ENCODE data around the gene DGKI. TPM values are rescaled to one million over a fixed set of nuclear protein-coding genes. Genes with fewer than 3 reads are reported as not detected.

DGKI gene
- total RNA-seq, 2 experiments from 2014 or later: 0.46 TPM; not detected in 1

GRCh38 chr7:137619181-137619580 is 227.6 kb downstream of the DGKI start:
- ChIA-PET CTCF (ENCODE audit: unreplicated experiment) (no interaction called here), POLR2A (no interaction called here)
- Histone ChIP-seq H4K20me1 (ENCODE audit: insufficient read depth, low read length) (no peaks in the 10 kb centered on the region), H3K4me2 (ENCODE audit: low read length) (no peak overlapping the region), H3K79me2 (ENCODE audit: insufficient read depth, low read depth, low read length) (no peaks in the 10 kb centered on the region), H3K4me3 (ENCODE audit: low read depth, low read length, poor library complexity, severe bottlenecking) (no peak overlapping the region), H3K9me3 (ENCODE audit: low read length) (no peaks in the 10 kb centered on the region), H3K36me3 (ENCODE audit: insufficient read depth, low read length) (no peaks in the 10 kb centered on the region), H3K27ac (ENCODE audit: low read depth, low read length, poor library complexity, severe bottlenecking) (no peak overlapping the region), H3K4me1 (ENCODE audit: insufficient read depth, low read length, poor library complexity, severe bottlenecking) (no peaks in the 10 kb centered on the region), H2AFZ (ENCODE audit: low read length) (no peak overlapping the region), H3K9me2 (ENCODE audit: insufficient read depth, low read length) (no peaks in the 10 kb centered on the region)
- intact Hi-C loops (cut with micrococcal nuclease; ENCODE audit: unreplicated experiment): no loop called here
- no peak for DNase-seq (ENCODE audit: low spot score)
- no TSS peak for BruUV-seq (replicated peaks)
- TF ChIP-seq CTCF (conservative IDR thresholded peaks at IDR 0.05; ENCODE audit: low read length) (no peak), EZH2phosphoT487 (IDR thresholded peaks at IDR 0.05; ENCODE audit: borderline replicate concordance, low read depth, low read length) (no peak)

GRCh38 chr7:137618748-137619147 is 228.0 kb downstream of the DGKI start:
- DNase-seq (ENCODE audit: low spot score): no peak
- POLR2A ChIA-PET: no interaction called here
- Histone ChIP-seq H3K4me3 (ENCODE audit: low read depth, low read length, poor library complexity, severe bottlenecking) (no peak overlapping the region), H3K9me3 (ENCODE audit: low read length) (no peaks in the 10 kb centered on the region), H2AFZ (ENCODE audit: low read length) (no peak overlapping the region), H3K9me2 (ENCODE audit: insufficient read depth, low read length) (no peaks in the 10 kb centered on the region), H3K4me1 (ENCODE audit: insufficient read depth, low read length, poor library complexity, severe bottlenecking) (no peaks in the 10 kb centered on the region), H3K4me2 (ENCODE audit: low read length) (no peak overlapping the region), H3K79me2 (ENCODE audit: insufficient read depth, low read depth, low read length) (no peaks in the 10 kb centered on the region), H3K36me3 (ENCODE audit: insufficient read depth, low read length) (no peaks in the 10 kb centered on the region), H3K27ac (ENCODE audit: low read depth, low read length, poor library complexity, severe bottlenecking) (no peak overlapping the region), H4K20me1 (ENCODE audit: insufficient read depth, low read length) (no peaks in the 10 kb centered on the region)
- CTCF ChIA-PET (ENCODE audit: unreplicated experiment): no interaction called here
- no peak for TF ChIP-seq EZH2phosphoT487 (IDR thresholded peaks at IDR 0.05; ENCODE audit: borderline replicate concordance, low read depth, low read length)
- no peak for TF ChIP-seq CTCF (conservative IDR thresholded peaks at IDR 0.05; ENCODE audit: low read length)
- no TSS peak for BruUV-seq (replicated peaks)
- intact Hi-C loops (cut with micrococcal nuclease; ENCODE audit: unreplicated experiment): no loop called here

GRCh38 chr7:137613006-137613525 is 233.7 kb downstream of the DGKI start:
- Histone ChIP-seq H2AFZ (ENCODE audit: low read length) (no peak overlapping the region), H3K9me3 (ENCODE audit: low read length) (no peaks in the 10 kb centered on the region), H4K20me1 (ENCODE audit: insufficient read depth, low read length) (no peaks in the 10 kb centered on the region), H3K4me2 (ENCODE audit: low read length) (no peak overlapping the region), H3K79me2 (ENCODE audit: insufficient read depth, low read depth, low read length) (no peaks in the 10 kb centered on the region), H3K4me1 (ENCODE audit: insufficient read depth, low read length, poor library complexity, severe bottlenecking) (no peaks in the 10 kb centered on the region), H3K36me3 (ENCODE audit: insufficient read depth, low read length) (no peaks in the 10 kb centered on the region), H3K4me3 (ENCODE audit: low read depth, low read length, poor library complexity, severe bottlenecking) (no peak overlapping the region), H3K9me2 (ENCODE audit: insufficient read depth, low read length) (no peaks in the 10 kb centered on the region), H3K27ac (ENCODE audit: low read depth, low read length, poor library complexity, severe bottlenecking) (no peak overlapping the region)
- BruUV-seq (replicated peaks): no TSS peak
- TF ChIP-seq CTCF (conservative IDR thresholded peaks at IDR 0.05; ENCODE audit: low read length) (no peak), EZH2phosphoT487 (IDR thresholded peaks at IDR 0.05; ENCODE audit: borderline replicate concordance, low read depth, low read length) (no peak)
- DNase-seq (ENCODE audit: low spot score): no peak
- CTCF ChIA-PET (ENCODE audit: unreplicated experiment): no interaction called here
- POLR2A ChIA-PET: interaction anchor here (1.1 kb wide), 1 partner anchor 17 kb away, joined by 3 read pairs; no protein-coding TSS in a partner anchor
- intact Hi-C loops (cut with micrococcal nuclease; ENCODE audit: unreplicated experiment): no loop called here
